SK-N-SH treated with all-trans-retinoic acid at 6 μM for 48 hours (cell line): ENCODE results near the gene CTSC.

ENCODE experiments used
- ATAC-seq: fragments of 200-7000 bp; cut with Tn5 transposase; 3 replicates; pipeline ENCODE4 v1.9.1; 2020; ENCODE audit warnings: mild to moderate bottlenecking, moderate library complexity
- ARNTL ChIP-seq: fragments of 450-650 bp; formaldehyde crosslinking; IDR thresholded peaks from 2 replicates; pipeline ENCODE4 v1.5.0; 2020; ENCODE audit warnings: low read depth, mild to moderate bottlenecking, moderate library complexity, borderline replicate concordance
- BACH2 ChIP-seq: fragments of 250-450 bp; sonication (Bioruptor Pico); IDR thresholded peaks from 2 replicates; pipeline ENCODE4 v1.9.0; 2021; ENCODE audit warnings: mild to moderate bottlenecking, borderline replicate concordance
- CREB5 ChIP-seq: fragments of 250-450 bp; sonication (Bioruptor Pico); IDR thresholded peaks from 2 replicates; pipeline ENCODE4 v1.5.1; 2020; ENCODE audit warnings: low read depth, mild to moderate bottlenecking, moderate library complexity
- CSDC2 ChIP-seq: fragments of 250-450 bp; sonication (Bioruptor Pico); IDR thresholded peaks from 2 replicates; pipeline ENCODE4 v1.5.0; 2020; ENCODE audit warnings: mild to moderate bottlenecking, moderate library complexity
- ISL1 ChIP-seq: fragments of 250-450 bp; sonication (Bioruptor Pico); IDR thresholded peaks from 2 replicates; pipeline ENCODE4 v2.1.2; 2022; ENCODE audit warnings: mild to moderate bottlenecking, moderate library complexity
- RARB ChIP-seq: fragments of 250-450 bp; sonication (Bioruptor Pico); IDR thresholded peaks from 2 replicates; pipeline ENCODE4 v1.8.0; 2021; ENCODE audit warnings: mild to moderate bottlenecking, moderate library complexity
- SNAI2 ChIP-seq: fragments of 250-450 bp; sonication (Bioruptor Pico); IDR thresholded peaks from 2 replicates; pipeline ENCODE4 v1.5.0; 2020; ENCODE audit warnings: mild to moderate bottlenecking, moderate library complexity
- TCF4 ChIP-seq: fragments of 250-450 bp; sonication (Bioruptor Pico); IDR thresholded peaks from 2 replicates; pipeline ENCODE4 v1.8.0; 2021; ENCODE audit warnings: mild to moderate bottlenecking, moderate library complexity, borderline replicate concordance
- TOX ChIP-seq: fragments of 250-450 bp; sonication (Bioruptor Pico); IDR thresholded peaks from 2 replicates; pipeline ENCODE4 v1.8.0; 2021; ENCODE audit warnings: mild to moderate bottlenecking, moderate library complexity, borderline replicate concordance
- TSHZ2 ChIP-seq: fragments of 250-450 bp; sonication (Bioruptor Pico); IDR thresholded peaks from 2 replicates; pipeline ENCODE4 v1.5.0; 2020; ENCODE audit warnings: mild to moderate bottlenecking, moderate library complexity
- ZC3H10 ChIP-seq: fragments of 250-450 bp; sonication (Bioruptor Pico); IDR thresholded peaks from 2 replicates; pipeline ENCODE4 v1.5.1; 2021; ENCODE audit warnings: mild to moderate bottlenecking, moderate library complexity
- ZFP3 ChIP-seq: fragments of 250-450 bp; sonication (Bioruptor Pico); IDR thresholded peaks from 2 replicates; pipeline ENCODE4 v1.5.0; 2020; ENCODE audit warnings: mild to moderate bottlenecking, moderate library complexity
- ZFP30 ChIP-seq: fragments of 450-650 bp; formaldehyde crosslinking; IDR thresholded peaks from 2 replicates; pipeline ENCODE4 v1.5.0; 2022; ENCODE audit warnings: mild to moderate bottlenecking, moderate library complexity
- ZNF565 ChIP-seq: fragments of 450-650 bp; formaldehyde crosslinking; conservative IDR thresholded peaks from 2 replicates; pipeline ENCODE4 v1.5.0; 2020; ENCODE audit warnings: low read depth, mild to moderate bottlenecking, moderate library complexity
- ZNF70 ChIP-seq: fragments of 450-650 bp; formaldehyde crosslinking; IDR thresholded peaks from 2 replicates; pipeline ENCODE4 v1.5.0; 2020; ENCODE audit warnings: mild to moderate bottlenecking, moderate library complexity
- ZNF8 ChIP-seq: fragments of 450-650 bp; formaldehyde crosslinking; IDR thresholded peaks from 2 replicates; pipeline ENCODE4 v1.5.0; 2020; ENCODE audit warnings: mild to moderate bottlenecking, moderate library complexity
- TF ChIP-seq, protein P1 (sequence below): fragments of 250-450 bp; sonication (Bioruptor Pico); IDR thresholded peaks from 2 replicates; pipeline ENCODE4 v1.8.0; 2021; ENCODE audit warnings: low read depth, mild to moderate bottlenecking, moderate library complexity, borderline replicate concordance
- TF ChIP-seq, protein P2 (sequence below): fragments of 250-450 bp; sonication (Bioruptor Pico); IDR thresholded peaks from 2 replicates; pipeline ENCODE4 v1.8.0; 2020; ENCODE audit warnings: mild to moderate bottlenecking, moderate library complexity, borderline replicate concordance

CTSC gene

GRCh38 chr11:88297421-88297820, 40.1 kb downstream of the CTSC start (continued):
- TF ChIP-seq, protein P1, sequence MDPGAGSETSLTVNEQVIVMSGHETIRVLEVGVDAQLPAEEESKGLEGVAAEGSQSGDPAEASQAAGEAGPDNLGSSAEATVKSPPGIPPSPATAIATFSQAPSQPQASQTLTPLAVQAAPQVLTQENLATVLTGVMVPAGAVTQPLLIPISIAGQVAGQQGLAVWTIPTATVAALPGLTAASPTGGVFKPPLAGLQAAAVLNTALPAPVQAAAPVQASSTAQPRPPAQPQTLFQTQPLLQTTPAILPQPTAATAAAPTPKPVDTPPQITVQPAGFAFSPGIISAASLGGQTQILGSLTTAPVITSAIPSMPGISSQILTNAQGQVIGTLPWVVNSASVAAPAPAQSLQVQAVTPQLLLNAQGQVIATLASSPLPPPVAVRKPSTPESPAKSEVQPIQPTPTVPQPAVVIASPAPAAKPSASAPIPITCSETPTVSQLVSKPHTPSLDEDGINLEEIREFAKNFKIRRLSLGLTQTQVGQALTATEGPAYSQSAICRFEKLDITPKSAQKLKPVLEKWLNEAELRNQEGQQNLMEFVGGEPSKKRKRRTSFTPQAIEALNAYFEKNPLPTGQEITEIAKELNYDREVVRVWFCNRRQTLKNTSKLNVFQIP (CRISPR knock-in tag), result no peak
- no peak for TF ChIP-seq ARNTL (CRISPR knock-in tag)
- TF ChIP-seq TCF4 (CRISPR knock-in tag), result no peak
- no peak for TF ChIP-seq ZNF8 (CRISPR knock-in tag)
- TF ChIP-seq ZFP3, result no peak
- no peak for TF ChIP-seq BACH2 (CRISPR knock-in tag)
- TF ChIP-seq TOX, result no peak
- TF ChIP-seq RARB (CRISPR knock-in tag), result no peak

GRCh38 chr11:88295028-88295427, 42.5 kb downstream of the CTSC start:
- no peak for ATAC-seq
- TF ChIP-seq ISL1 (CRISPR knock-in tag) (no peak), ZNF565 (CRISPR knock-in tag) (no peak), ZFP30 (CRISPR knock-in tag) (no peak), BACH2 (CRISPR knock-in tag) (no peak), CREB5 (CRISPR knock-in tag) (no peak), SNAI2 (CRISPR knock-in tag) (no peak), ZNF70 (CRISPR knock-in tag) (no peak), TSHZ2 (no peak), ZFP3 (no peak)
- TF ChIP-seq, protein P2, sequence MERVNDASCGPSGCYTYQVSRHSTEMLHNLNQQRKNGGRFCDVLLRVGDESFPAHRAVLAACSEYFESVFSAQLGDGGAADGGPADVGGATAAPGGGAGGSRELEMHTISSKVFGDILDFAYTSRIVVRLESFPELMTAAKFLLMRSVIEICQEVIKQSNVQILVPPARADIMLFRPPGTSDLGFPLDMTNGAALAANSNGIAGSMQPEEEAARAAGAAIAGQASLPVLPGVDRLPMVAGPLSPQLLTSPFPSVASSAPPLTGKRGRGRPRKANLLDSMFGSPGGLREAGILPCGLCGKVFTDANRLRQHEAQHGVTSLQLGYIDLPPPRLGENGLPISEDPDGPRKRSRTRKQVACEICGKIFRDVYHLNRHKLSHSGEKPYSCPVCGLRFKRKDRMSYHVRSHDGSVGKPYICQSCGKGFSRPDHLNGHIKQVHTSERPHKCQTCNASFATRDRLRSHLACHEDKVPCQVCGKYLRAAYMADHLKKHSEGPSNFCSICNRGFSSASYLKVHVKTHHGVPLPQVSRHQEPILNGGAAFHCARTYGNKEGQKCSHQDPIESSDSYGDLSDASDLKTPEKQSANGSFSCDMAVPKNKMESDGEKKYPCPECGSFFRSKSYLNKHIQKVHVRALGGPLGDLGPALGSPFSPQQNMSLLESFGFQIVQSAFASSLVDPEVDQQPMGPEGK (CRISPR knock-in tag), result no peak
- TF ChIP-seq, protein P1 (CRISPR knock-in tag), result no peak

GRCh38 chr11:88293931-88294330, 43.6 kb downstream of the CTSC start:
- no peak for ATAC-seq
- TF ChIP-seq, protein P1 (CRISPR knock-in tag), result no peak
- TF ChIP-seq ARNTL (CRISPR knock-in tag), result no peak
- TF ChIP-seq CSDC2 (CRISPR knock-in tag), result no peak
- no peak for TF ChIP-seq BACH2 (CRISPR knock-in tag)
- no peak for TF ChIP-seq ZNF8 (CRISPR knock-in tag)
- TF ChIP-seq ZNF70 (CRISPR knock-in tag), result no peak
- no peak for TF ChIP-seq ZFP3
- no peak for TF ChIP-seq ISL1 (CRISPR knock-in tag)
- no peak for TF ChIP-seq TCF4 (CRISPR knock-in tag)
- no peak for TF ChIP-seq ZC3H10 (CRISPR knock-in tag)
